Measurements from ENCODE around the gene PRKAR2B.

PRKAR2B gene

GRCh38 chr7:107002126-107002525 is 42.4 kb upstream of the PRKAR2B start:
- Histone ChIP-seq H3K36me3 (replicated peaks) (no peaks in the 10 kb centered on the region), H3K27ac (no peak overlapping the region), H3K27me3 (replicated peaks) (no peaks in the 10 kb centered on the region), H3K4me3 (ENCODE audit: low read depth, low read length) (no peak overlapping the region)
- no peak for DNase-seq
- no peak for TF ChIP-seq CTCF (IDR thresholded peaks at IDR 0.05; ENCODE audit: low read depth, low read length, missing control alignments)
- in situ Hi-C loops (cut with HindIII; ENCODE audit: low pct_ligation_motif_present, low sequenced_read_pairs), result no loop called here

DNA sequence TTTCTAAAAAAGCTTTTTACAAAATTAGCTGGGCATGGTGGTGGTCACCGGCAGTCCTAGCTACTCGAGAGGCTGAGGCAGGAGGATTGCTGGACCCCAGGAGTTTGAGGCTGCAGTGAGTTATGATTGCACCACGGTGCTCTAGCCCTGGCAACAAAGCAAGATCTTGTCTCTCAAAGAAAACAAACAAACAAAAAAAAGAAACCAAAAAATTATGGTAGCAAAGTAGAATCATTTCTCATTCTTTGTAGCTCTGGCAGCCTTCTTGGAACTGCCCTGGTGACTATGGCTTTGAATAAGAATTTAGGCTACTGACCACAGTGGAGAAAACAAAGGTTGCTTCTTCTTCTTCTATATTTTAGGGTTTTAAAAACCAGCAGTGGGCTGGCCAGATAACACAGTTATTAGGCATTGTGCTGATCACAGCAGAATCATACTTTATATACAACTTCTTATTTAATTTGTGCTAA is 41.9 kb upstream of the PRKAR2B start:
- DNase-seq, result no peak
- no peaks in the 10 kb centered on the region for H3K36me3 ChIP-seq (replicated peaks)
- in situ Hi-C loops (cut with HindIII; ENCODE audit: low pct_ligation_motif_present, low sequenced_read_pairs), result no loop called here
- no peaks in the 10 kb centered on the region for H3K27me3 ChIP-seq (replicated peaks)
- no peak overlapping the region for H3K27ac ChIP-seq
- H3K4me3 ChIP-seq (ENCODE audit: low read depth, low read length), result no peak overlapping the region
- no peak for TF ChIP-seq CTCF (IDR thresholded peaks at IDR 0.05; ENCODE audit: low read depth, low read length, missing control alignments)

DNA sequence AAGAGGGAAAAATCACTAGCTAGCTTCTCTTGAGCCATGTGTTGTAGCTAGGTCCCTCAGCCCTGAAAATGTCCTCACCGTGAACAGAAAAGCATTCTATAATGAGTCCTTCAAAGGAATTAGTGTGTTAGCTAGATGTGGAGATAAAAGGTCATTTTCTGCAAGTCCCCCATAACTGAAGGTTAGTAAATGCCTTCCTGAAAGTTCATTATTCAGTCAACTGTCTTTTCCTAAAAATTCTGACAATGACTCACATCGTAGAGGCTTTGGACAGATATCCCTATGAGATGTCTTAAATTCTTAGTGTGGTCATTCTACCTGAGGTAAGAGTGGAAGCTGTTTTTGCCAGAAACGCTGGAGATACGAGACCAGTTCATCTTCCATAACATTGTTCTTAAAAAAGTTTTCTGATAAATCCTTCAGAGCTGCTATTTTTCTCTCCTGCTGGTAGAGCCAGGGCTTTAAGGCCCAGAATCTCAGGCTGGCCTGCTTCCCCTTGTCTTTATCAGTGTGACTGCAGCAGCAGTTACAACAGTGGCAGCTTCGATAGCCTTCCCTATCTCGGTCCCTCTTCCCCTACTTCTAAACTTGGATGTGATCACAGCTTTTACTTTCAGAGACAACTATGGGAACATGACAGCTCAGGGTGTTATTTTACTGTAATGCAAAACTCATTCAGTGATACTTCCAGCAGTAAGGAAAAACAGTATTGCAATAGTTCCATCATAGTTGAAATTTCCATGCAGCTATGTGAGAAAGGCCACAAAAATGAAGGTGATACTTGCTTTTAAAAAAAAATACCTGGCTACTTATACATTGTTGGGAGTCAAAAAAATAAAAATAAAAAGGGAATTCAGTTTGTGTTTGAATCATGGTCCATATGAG is 37.3 kb upstream of the PRKAR2B start:
- no peak overlapping the region for H3K27ac ChIP-seq
- H3K27me3 ChIP-seq (replicated peaks), result no peaks in the 10 kb centered on the region
- in situ Hi-C loops (cut with HindIII; ENCODE audit: low pct_ligation_motif_present, low sequenced_read_pairs), result no loop called here
- H3K4me3 ChIP-seq (ENCODE audit: low read depth, low read length), result no peak overlapping the region
- no peak for DNase-seq
- H3K36me3 ChIP-seq (replicated peaks), result no peaks in the 10 kb centered on the region
- no peak for TF ChIP-seq CTCF (IDR thresholded peaks at IDR 0.05; ENCODE audit: low read depth, low read length, missing control alignments)

- DNase-seq, result no peak
- in situ Hi-C loops (cut with HindIII; ENCODE audit: low pct_ligation_motif_present, low sequenced_read_pairs), result no loop called here
- Histone ChIP-seq H3K36me3 (replicated peaks) (no peaks in the 10 kb centered on the region), H3K27ac (no peak overlapping the region), H3K27me3 (replicated peaks) (no peaks in the 10 kb centered on the region), H3K4me3 (ENCODE audit: low read depth, low read length) (no peak overlapping the region)
- no peak for TF ChIP-seq CTCF (IDR thresholded peaks at IDR 0.05; ENCODE audit: low read depth, low read length, missing control alignments)
These were observed 36.6 kb upstream of the PRKAR2B start for GRCh38 chr7:107007892-107008287.

GRCh38 chr7:107009846-107010203 is 34.7 kb upstream of the PRKAR2B start:
- DNase-seq, result no peak
- H3K27me3 ChIP-seq (replicated peaks), result no peaks in the 10 kb centered on the region
- in situ Hi-C loops (cut with HindIII; ENCODE audit: low pct_ligation_motif_present, low sequenced_read_pairs), result no loop called here
- no peaks in the 10 kb centered on the region for H3K36me3 ChIP-seq (replicated peaks)
- H3K4me3 ChIP-seq (ENCODE audit: low read depth, low read length), result no peak overlapping the region
- TF ChIP-seq CTCF (IDR thresholded peaks at IDR 0.05; ENCODE audit: low read depth, low read length, missing control alignments), result no peak
- H3K27ac ChIP-seq, result no peak overlapping the region

GRCh38 chr7:107012691-107013090 is 31.8 kb upstream of the PRKAR2B start:
- Histone ChIP-seq H3K27me3 (replicated peaks) (no peaks in the 10 kb centered on the region), H3K36me3 (replicated peaks) (no peaks in the 10 kb centered on the region), H3K4me3 (ENCODE audit: low read depth, low read length) (no peak overlapping the region), H3K27ac (no peak overlapping the region)
- no peak for TF ChIP-seq CTCF (IDR thresholded peaks at IDR 0.05; ENCODE audit: low read depth, low read length, missing control alignments)
- in situ Hi-C loops (cut with HindIII; ENCODE audit: low pct_ligation_motif_present, low sequenced_read_pairs), result no loop called here
- DNase-seq, result no peak
